ENCODE results near the gene FOXN3.

DNA sequence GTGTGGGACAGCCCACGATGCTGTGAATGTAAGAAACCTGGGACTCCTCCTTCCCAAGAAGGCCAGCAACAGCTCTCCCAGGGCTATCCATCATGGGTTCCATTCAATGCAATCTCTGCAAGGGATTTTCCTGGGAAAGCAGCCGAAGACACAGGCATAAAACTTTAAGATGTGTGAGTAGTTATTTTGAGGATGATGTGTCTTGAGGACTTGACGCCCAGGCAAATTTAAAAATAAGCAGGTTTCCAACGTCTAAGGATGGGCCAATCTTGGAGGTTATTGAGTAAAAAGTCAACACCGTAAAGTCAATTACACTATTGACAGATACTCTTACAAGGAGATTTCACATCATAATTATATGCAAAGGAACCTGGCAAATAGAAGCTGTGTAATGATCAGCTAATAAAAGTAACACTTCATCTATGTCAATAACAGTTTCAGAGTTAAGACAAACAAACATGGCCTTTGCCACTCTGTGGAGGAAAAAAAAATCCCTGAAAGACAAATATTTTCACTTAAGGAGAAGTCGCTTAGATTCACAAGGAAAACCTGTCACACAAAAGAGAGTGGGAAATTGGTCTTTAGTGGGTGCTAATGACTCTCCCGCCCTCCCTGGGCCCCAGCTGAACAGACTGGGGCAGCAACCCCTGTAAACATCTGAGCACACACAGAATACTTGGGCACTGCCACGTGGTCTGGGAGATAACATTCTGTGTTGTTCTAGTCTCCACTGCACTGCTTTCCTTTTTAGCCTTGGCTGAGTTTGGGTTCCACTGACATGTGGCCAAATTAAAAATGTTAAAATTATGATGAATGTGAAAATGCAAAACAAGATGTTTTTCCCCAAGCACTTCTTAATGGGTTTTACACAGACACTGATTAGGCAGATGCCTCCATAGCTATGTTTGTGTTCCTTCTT is 240.9 kb downstream of the FOXN3 start:
- TF ChIP-seq, protein P1, sequence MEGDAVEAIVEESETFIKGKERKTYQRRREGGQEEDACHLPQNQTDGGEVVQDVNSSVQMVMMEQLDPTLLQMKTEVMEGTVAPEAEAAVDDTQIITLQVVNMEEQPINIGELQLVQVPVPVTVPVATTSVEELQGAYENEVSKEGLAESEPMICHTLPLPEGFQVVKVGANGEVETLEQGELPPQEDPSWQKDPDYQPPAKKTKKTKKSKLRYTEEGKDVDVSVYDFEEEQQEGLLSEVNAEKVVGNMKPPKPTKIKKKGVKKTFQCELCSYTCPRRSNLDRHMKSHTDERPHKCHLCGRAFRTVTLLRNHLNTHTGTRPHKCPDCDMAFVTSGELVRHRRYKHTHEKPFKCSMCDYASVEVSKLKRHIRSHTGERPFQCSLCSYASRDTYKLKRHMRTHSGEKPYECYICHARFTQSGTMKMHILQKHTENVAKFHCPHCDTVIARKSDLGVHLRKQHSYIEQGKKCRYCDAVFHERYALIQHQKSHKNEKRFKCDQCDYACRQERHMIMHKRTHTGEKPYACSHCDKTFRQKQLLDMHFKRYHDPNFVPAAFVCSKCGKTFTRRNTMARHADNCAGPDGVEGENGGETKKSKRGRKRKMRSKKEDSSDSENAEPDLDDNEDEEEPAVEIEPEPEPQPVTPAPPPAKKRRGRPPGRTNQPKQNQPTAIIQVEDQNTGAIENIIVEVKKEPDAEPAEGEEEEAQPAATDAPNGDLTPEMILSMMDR (IDR thresholded peaks at IDR 0.05): no peak
- no peak for TF ChIP-seq POLR2AphosphoS5 (IDR thresholded peaks at IDR 0.05)
